ENCODE results near the gene KCNF1.

KCNF1 gene

DNA sequence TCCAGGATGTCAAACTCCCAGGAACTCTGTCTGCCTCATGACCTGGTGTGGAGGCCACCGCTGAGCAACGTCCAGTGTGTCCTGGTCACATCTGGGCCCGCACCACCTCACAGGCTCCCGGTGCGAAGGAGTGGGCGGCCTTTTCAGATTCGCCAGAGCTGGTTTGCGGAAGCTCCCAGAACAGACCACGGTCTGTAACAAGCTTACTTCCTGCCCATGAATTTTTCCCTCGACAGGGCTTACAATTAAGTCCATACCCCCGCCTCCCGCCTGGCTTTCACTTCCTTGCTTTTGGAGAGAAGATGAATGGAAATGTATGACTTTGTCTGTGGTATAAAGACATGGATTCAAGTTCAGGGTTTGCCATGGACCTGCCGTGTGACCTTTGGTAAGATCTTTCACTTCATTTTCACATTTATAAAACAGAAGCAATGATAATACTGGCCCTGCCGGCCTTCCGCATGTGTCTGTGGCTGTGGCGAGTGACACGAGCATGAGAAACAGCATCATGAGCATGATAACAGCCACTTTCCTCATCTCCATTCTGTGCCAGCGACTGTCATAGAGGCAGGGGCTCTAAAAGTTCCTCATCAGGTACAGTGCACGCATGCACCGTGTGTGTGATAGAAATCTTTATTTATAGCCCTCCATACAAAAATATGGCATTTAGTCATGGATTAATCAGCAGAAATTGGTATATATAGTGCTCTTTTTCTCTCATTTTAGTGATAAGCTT is 31.0 kb upstream of the KCNF1 start:
- no peak for DNase-seq

DNA sequence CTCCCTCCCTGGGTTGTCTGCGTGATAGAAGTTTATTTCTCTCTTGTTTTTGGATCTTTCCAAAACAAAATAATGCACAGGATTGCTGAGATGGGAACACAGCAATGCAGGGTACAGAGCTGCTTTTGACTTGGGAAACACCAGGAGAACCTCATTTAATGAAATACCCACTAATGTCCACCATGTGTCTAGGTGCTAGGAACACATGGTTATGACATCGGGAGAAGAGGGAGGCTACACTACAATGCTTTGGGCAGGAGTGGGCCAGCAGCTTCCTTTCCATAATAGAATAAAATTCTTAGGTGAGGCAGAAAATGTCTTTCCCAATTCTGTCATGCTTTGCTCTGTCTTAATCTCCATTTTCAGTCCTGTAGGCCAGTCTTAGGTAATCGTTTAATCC is 29.2 kb upstream of the KCNF1 start:
- DNase-seq, result no peak

DNA sequence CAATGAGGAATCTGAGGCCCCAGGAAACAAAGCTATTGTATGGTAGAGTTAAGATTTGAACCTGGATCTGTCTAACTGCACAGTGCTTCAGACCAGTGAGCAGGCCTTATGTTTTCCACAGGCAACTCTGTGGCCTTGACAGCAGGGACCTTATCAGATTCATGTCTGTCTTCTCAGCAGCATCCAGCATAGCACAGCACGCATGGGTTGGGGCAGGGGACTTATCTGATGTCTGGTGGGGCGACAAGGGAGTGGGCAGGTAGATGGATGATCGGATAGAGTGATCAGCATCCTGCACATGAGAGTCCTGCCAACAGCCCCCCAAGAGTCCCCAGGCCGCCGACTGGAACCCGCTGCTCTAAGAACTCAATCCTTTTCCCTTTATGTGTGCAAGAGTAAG is 28.7 kb upstream of the KCNF1 start:
- no peak for DNase-seq

DNA sequence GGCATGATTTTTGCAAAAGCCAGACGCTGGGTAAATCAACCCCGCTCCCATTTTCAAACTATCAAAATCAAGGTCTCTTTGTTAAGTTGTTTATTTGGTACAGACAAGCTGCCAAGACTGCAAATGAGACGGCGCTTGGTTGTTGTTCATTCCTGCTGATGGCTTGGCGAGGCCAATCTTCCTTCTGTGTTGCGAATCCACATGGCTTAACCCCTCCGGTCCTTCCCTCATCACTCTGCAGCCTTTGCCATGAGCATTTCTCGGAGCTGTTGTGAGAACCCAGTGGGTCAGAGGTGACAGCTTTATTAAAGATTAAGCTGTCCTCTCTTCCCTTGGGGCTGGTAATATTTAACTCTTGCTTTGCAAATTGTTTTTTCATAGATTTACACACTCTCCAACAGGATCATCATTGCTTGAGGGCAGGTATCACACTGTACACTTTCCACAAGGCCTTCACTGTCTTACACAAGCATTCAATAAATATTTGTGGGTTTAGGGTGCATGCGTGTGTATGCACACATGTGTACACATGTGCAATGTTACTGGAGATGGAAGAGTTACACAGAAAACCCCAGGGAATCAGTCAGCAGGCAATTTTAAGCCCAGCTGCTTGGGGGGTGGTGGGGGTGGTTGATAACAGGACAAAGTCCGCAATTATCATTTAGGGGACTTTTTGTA is 27.8 kb upstream of the KCNF1 start:
- DNase-seq, result no peak

DNA sequence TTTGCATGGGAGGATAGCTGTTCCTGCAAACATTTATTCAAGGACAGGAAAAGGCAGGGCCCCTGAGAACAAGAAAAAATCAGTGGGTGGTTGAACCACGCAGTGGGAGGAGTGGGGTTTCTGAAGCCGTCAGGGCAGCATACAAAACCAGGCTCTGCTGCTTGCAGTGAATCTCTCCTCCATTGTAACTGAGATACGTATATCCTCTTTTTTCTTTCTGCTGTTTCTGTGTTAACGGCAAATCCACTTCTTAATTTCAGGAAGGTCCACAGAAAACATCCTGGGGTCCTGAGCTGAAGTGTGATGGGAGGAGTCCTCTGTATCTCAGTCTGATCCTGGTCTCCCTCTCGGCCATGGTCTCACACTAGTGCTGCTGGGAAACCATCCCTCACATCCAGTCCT is 27.2 kb upstream of the KCNF1 start:
- no peak for DNase-seq

DNA sequence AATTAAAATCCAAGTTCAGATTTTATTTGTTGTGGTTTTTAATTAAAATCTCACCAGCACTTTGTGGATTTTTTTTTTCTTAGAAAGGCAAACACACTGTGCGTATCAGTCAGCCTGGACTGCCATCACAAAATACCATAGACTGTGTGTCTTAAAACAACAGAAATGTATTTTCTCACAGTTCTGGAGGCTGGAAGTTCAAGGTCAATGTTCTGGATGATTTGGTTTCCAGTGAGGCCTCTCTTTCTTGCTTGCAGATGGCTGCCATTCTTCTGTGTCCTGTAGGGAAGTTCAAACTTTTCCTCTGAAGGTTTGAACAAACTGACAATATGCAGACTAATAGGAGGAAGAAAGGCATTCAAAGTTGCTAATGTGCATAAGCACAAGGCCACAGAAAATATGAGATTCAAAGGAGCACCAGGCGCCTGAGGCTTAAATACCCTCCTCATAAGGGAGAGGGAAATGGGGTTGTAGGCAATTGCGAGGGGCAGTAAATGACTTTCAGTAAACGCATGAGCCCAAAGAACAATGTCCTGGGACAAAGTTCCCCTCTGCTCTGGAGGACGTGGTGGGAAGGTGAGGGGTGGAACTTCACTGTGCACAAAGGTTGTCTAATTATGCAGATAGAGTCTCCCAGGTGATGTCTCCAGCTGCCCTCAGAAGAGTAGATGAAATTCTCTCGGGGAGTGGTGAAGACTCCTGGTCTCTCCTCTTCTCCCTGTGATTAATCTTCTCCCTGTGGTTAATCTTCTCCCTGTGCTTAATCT is 26.5 kb upstream of the KCNF1 start:
- DNase-seq, result no peak

DNA sequence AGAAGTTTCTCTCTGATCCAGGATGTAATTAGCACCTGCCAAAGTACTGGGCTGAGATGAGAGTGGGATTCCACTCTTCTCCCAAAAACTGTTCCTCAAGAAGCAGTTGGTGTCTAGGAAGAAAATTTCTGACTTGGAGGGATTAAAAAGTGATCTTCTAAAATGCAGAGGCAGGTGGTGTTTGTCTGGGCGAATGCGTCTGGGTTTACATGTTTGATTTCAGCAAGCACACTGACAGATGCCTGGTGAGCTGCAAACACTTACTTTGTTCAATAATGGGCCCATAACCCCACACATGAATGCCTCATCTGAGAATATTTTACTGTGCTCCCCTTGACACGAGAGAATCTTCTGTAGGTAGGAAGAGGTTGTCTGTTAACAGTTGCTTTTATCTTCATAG is 24.3 kb upstream of the KCNF1 start:
- no peak for DNase-seq

DNA sequence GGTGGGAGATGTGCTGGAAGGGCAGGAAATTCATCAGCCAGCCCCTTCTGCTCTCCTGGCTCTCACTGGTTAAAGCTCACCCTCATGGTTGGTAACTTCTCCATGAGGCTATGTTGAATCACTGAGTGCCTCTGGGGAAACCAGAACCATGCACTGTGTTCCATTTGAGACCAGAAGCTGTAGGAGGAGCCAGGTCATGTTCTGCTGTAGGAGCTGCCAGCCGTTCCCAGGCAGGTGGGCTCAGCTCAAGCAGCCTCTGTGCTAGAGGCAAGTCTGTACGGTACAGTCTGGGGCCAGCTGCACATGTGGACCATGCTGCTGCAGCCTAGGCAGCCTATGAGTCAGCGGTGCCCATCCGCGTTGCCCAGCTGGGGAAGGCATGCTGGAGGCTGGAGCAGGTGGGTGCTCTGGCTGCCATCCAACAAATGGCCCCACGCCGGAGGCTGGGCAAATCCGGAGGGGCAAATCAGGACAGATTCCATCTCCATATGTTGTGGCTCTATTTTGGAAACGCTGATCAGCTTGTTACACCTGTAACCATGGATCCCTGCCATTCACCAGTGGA is 22.0 kb upstream of the KCNF1 start:
- no peak for DNase-seq

DNA sequence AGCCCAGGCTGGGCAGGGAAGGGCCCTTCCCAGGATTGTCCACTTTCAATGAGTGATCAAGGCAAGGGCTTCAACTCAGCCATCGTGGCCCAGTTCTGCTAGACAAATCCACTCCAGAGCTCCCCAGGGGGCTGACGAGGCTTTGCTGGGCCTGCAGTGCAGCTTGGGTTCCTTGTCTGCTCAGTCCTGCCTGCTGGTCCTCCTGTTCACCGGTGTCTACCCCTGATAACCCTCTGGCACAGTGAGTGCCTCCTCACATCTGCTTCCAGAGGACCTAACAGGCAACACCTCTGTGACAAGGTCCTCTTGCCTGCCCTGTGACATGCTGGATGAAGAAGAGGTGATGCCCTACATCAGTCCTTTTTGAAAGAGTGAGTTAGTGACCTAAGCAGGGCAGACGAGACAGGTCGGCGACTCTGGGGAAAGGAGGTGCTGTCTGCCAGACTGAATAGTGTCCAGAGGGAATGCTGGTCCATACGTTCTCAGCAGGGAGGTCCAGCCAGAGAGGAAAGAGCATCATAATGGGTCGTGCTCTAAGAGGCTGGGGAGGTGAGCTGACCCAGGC is 20.9 kb upstream of the KCNF1 start:
- no peak for DNase-seq

DNA sequence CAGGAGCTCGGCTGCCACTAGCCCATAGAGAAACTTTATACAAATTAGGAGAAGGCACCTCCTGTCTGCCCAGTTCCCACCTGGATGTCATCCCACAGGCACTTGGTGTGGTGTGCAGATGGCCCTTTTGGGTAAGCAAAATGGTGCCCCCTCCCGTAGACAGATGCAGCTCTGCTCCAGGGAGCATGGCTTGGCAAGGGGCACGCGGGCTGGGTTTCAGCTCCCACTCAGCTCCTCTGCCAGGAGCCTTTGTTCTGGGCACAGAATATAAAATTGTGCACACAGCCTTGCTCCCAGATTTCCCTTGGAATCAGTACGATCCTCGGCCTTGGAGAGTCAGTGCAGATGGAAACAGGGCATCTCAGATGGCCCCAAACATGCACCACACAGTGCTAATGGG is 20.3 kb upstream of the KCNF1 start:
- no peak for DNase-seq

DNA sequence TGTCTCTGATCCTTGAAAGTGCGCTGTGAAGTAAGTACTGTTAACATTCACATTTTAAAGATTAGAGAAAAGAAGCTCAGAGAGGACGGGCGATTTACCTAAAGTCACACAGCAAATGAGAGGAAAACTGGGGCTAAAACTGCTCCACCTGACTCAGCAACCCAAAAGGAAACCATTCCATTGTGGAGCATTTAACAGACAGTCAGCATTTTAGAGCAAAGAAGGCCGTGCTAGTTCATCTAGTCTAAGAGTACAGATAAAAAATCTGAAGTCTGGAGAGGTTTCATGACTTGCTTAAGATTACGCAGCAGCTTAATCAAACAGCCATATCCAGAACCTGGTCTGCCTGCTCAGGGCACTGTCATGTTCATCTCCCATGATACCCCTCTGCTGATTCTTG is 19.9 kb upstream of the KCNF1 start:
- DNase-seq, result no peak

DNA sequence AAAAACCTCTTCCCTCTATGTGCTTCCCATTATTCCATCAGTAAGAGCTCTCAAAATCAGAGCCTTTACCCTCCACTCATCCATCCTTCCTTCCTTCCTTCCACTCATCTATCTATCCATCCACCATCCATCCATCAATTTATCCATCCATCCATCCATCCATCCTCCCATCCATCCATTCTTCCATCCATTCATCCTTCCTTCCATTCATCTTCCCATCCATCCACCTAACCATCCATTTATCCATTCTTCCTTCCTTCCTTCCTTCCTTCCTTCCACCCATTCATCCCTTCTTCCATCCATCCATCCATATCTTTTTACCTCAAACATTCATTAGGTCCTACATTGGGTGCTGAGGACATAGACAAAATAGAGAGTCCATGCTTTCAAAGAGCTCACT is 19.4 kb upstream of the KCNF1 start:
- no peak for DNase-seq

DNA sequence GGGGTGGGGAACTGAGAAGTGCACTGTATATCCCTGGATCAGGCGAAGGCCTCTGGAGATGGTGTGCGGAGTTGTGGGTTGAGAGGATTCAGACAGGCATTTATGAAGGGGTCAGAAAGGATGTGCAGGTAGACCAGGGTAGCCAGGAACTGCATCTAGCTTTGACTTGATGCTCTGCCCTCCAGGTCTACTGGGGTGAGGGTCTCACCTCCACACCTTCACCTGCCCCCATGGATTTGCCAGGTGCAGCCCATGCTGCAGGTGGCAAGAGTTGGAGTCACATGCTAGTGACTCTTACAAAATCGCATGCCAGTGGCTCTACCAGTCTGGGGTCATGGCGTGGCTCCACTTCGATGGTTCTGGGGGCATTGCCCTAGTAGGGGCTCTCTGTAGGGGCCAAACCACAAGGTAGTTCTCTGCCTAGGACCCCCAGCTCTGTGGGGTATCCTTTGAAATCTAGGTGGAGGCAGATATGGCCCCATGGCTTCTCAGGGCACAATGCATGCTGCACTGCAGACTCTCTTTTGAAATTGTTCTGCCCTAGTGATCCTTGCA is 18.9 kb upstream of the KCNF1 start:
- no peak for DNase-seq

DNA sequence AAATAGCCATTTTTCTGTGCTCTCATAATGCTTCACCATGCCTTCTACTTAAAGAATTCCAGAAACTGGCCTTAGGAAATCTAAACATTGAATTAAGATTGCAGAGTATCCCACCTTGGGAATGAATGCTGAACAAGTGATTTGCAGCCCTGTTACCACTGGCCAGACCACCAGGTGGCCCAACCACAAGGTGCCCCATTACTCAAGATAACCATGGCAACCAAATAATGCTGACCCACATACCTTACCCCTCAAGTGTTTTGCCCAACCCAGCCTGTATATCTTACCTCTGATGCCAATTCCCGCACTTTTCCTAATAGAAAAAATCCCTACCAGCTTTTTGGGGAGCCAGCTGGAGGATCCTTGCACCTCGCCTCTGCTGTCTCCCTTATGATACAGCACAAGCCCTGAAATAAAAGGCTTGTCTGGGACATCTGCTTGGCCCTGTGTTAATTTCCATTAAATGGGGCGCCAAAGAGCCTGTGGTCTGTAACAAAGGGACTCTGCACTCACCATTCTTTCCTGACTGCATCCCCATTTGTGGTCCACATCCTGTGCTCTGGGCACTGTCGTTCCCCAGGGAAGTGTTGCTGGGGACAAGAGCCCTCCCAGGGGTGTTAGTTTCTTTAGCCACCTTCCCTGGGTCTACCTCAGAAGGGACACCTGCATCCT is 17.3 kb upstream of the KCNF1 start:
- DNase-seq, result no peak

DNA sequence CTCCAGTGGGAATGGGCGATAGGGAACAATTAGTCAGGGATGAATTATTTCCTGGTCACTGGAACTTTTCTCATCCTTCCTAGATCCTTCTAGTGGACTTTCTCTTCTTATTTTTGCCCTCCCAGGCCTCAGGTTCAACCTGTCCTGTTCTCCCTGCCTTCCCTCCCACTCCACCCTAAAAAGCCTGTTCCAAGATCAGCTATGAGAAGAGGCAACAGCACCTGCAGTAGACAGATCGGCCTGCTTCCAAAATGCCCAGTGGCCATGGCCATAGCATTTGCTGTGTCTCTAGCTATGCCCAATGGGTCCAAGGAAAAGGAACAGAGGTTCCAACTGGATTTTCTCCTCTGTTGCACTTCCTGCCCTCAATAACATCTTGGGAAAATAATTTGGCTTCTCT is 16.5 kb upstream of the KCNF1 start:
- no peak for DNase-seq

DNA sequence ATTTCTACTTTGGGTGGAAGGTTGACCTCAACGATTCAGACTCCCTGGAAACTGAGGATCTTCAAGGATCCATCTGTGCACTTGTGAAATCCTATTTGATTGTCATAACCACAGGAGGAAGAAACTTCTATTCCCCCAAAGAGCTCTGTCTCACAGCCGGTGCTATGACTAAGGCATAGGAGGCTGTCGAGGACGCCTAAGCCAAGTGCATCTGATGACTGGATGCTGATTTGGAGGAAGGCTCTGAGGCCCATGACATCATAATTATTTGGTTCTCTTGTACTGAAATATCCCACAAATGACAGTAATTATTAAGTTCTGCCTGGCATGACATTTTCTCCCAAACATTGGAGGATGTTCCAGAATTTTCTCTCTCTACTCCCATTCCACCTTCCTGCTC is 13.8 kb upstream of the KCNF1 start:
- DNase-seq, result no peak

DNA sequence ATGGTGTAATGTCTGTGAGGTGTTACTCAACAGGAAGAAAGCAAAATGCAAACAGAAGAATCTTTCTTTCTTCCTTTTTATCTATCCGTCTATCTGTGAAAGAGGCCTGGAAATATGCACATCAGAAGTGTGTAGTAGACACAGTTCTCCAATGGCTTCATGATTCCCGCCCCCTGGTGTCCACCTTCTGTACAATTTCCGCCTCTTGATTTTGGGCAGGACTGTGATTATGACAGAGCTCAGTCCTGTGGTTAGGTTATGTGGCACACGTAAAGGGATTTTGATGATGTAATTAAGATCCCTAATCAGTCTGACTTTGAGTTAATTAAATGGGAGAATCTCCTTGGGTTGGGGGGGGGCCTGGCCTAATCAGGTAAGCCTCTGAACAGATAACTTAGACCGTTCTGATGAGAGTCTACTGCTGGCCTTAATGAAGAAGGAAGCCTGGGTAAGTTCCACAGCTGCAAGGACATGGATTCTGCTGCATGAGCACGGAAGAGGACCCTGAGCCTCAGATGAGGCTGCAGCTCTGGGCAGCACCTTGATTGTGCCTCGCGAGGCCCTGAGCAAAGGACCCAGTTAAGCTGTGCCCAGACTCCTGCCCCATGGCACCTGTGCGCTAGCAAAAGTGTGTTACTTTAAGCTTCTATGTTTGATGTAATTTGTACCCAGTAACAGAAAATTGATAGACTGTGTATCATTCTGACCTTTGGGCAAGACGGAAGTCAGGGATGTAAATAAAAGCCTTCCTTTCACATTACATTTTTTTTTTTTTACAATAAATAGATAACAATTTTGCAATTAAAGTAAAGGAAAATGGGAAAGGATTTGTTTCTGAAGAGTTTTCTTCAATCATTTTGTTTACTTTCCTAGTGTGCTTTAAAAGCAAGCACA is 11.3 kb upstream of the KCNF1 start:
- no peak for DNase-seq

DNA sequence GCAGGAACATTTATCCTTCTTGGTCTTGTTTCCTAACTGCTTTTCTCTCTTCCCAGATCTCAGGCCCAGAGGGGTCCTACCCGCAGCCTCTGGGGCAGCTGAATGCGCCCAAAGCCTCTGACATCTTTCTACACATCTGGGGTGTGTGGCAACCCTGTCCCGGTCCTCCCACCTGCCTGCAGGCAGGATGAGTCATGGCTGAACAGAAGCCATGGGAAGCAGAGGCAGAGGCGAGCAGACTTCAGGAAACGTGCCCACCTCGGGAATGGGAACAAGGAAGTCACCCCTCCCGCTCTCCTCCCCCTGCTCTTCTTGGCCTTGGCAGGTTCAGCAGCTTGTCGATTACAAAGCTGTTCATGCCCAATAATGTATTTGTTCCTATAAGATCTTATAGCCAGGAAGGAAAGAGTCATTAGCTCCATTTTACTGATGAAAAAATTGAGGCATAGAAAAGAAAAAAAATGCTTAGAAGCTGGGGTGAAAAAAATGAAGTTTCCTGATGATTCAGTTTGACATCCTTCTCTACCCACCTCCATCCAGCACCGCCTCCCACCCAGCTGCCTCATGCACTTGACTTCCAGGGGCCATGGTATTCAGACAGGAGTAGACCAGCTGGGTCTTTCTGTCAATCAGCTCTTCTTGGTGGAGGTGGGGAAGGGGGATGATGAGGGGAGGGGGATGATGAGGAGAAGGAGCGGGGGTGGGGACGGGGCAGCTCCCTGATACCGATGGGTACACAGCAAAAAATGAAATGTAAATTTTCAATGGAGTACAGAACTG is 10.4 kb upstream of the KCNF1 start:
- no peak for DNase-seq

DNA sequence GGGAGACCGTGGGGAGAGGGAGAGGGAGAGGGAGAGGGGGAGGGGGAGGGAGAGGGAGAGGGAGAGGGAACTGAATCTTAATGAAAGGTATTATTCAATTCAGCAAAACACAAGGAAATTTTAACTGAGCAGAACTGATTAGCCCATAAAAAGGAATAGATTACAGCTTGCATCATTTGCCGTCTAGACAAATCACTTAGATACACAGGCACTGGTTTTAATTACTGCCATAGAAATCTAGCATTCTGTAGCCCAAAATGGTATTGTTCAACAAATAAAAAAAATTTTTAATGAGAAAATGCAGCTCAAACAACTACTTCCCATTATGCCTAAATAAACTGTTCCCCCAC is 7.9 kb upstream of the KCNF1 start:
- no peak for DNase-seq

DNA sequence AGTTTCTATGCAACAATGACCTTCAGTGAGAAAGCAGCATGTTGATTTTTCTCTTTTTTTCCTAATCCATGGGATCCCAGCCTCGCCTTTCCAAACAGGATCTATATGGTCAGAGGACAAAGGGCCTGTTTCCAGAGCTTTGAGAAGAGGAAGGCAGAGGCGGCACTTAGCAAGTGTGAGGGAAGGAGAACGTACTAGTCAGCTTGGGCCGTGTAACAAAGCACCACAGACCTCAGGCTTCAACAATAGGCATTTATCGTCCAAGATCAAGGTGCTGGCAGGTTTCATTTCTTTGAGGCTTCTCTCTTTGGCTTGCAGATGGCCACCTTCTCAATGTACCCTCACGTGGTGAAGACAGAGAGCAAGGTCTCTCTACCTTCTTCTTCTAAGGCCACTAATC is 7.3 kb upstream of the KCNF1 start:
- DNase-seq, result no peak
